NCI-H1048 (cell line): ENCODE data around the gene GLCE.
A peak's percentile ranks its signal among the peaks of the same experiment; 100 is the strongest.

Experiments used
- DNase-seq: peaks from one replicate; lab custom pipeline; 2025; lab: John Stamatoyannopoulos, UW

Gene GLCE

GRCh38 chr15:69160141-69160993 is at the start of gene GLCE:
Gene GLCE (plus strand): TSS chr15:69160635. CDS start chr15:69255807, 95,172 bp downstream.
- peak; percentile 95 for DNase-seq

- DNase-seq: no peak
These were observed 46.0 kb upstream of the GLCE start for GRCh38 chr15:69114331-69114928.

- no peak for DNase-seq
These were observed 45.4 kb upstream of the GLCE start for GRCh38 chr15:69115031-69115430.

- no peak for DNase-seq
These were observed 44.0 kb upstream of the GLCE start for GRCh38 chr15:69116391-69116790.

GRCh38 chr15:69117431-69117871 is 43.0 kb upstream of the GLCE start:
- no peak for DNase-seq

- DNase-seq: no peak
These were observed 42.3 kb upstream of the GLCE start for GRCh38 chr15:69118089-69118488.

GRCh38 chr15:69119001-69119400 is 41.4 kb upstream of the GLCE start:
- DNase-seq: no peak

- no peak for DNase-seq
These were observed 40.6 kb upstream of the GLCE start for GRCh38 chr15:69119683-69120395.

GRCh38 chr15:69120732-69121131 is 39.7 kb upstream of the GLCE start:
- no peak for DNase-seq

GRCh38 chr15:69121198-69121828 is 39.1 kb upstream of the GLCE start:
- no peak for DNase-seq

- DNase-seq: no peak
These were observed 35.2 kb upstream of the GLCE start for GRCh38 chr15:69125236-69125635.

- no peak for DNase-seq
These were observed 34.4 kb upstream of the GLCE start for GRCh38 chr15:69126054-69126469.

- no peak for DNase-seq
These were observed 33.1 kb upstream of the GLCE start for GRCh38 chr15:69127306-69127705.

- DNase-seq: no peak
These were observed 31.6 kb upstream of the GLCE start for GRCh38 chr15:69128667-69129311.

GRCh38 chr15:69131362-69132220 is 28.8 kb upstream of the GLCE start:
- DNase-seq: no peak

- DNase-seq: no peak
These were observed 28.0 kb upstream of the GLCE start for GRCh38 chr15:69132430-69132829.

GRCh38 chr15:69132977-69133861 is 27.2 kb upstream of the GLCE start:
- no peak for DNase-seq

- no peak for DNase-seq
These were observed 26.4 kb upstream of the GLCE start for GRCh38 chr15:69133862-69134519.

GRCh38 chr15:69134791-69135190 is 25.6 kb upstream of the GLCE start:
- no peak for DNase-seq
